Skin epidermis (tissue), 12 donors: ENCODE data around the gene KMT2D.

ENCODE experiments used
- H3K27ac ChIP-seq, 21 experiments: fragments of 200-600 bp; sonication (generic) in 11 of 21; one replicate each; pipeline ENCODE4 v1.5.0; 2020; ENCODE audit warnings: mild to moderate bottlenecking in 3 of 21, inconsistent platforms in 2 of 21, moderate library complexity in 2 of 21
- H3K4me3 ChIP-seq, 7 experiments: fragments of 200-600 bp; sonication (generic) in 2 of 7; one replicate each; pipeline ENCODE4 v1.5.0; 2020; ENCODE audit warnings: inconsistent platforms in 2 of 7, mild to moderate bottlenecking in 2 of 7, moderate library complexity in 1 of 7

The KMT2D gene

GRCh38 chr12:49060237-49061156 lies at the start of gene KMT2D:
Gene KMT2D, minus strand, starts transcription at chr12:49060794. Its CDS starts 5,470 bp downstream, at chr12:49055324.
- H3K27ac ChIP-seq: peak within 1 kb of the TSS; percentile 96 to 100 (median 99)
- H3K4me3 ChIP-seq: peak within 1 kb of the TSS; percentile 76 to 97 (median 93)

GRCh38 chr12:49109641-49110463 lies 49.3 kb upstream of the KMT2D start:
- Histone ChIP-seq H3K4me3 (peak overlapping the region; percentile 83 to 95 (median 91)), H3K27ac (peak overlapping the region; percentile 84 to 99 (median 96))

GRCh38 chr12:49108958-49109404 lies 48.4 kb upstream of the KMT2D start:
- Histone ChIP-seq H3K4me3 (peak overlapping the region in 5 of 7 experiments; percentile 90 to 95 (median 94)), H3K27ac (peak overlapping the region in 17 of 21 experiments; percentile 39 to 99 (median 96))

- Histone ChIP-seq H3K27ac (peak overlapping the region in 10 of 21 experiments; percentile 10 to 66 (median 32)), H3K4me3 (no peak overlapping the region)
These were observed 45.0 kb upstream of the KMT2D start for GRCh38 chr12:49105504-49106084.

- H3K27ac ChIP-seq: peak overlapping the region in 1 of 21 experiments; percentile 20
- no peak overlapping the region for H3K4me3 ChIP-seq
These were observed 44.2 kb upstream of the KMT2D start for GRCh38 chr12:49104822-49105221.

GRCh38 chr12:49100380-49100779 lies 39.8 kb upstream of the KMT2D start:
- Histone ChIP-seq H3K4me3 (no peak overlapping the region), H3K27ac (no peak overlapping the region)

GRCh38 chr12:49098703-49099102 lies 38.1 kb upstream of the KMT2D start:
- Histone ChIP-seq H3K27ac (no peak overlapping the region), H3K4me3 (no peak overlapping the region)

GRCh38 chr12:49098035-49098451 lies 37.4 kb upstream of the KMT2D start:
- Histone ChIP-seq H3K4me3 (no peak overlapping the region), H3K27ac (no peak overlapping the region)

GRCh38 chr12:49097381-49097780 lies 36.8 kb upstream of the KMT2D start:
- Histone ChIP-seq H3K4me3 (no peak overlapping the region), H3K27ac (no peak overlapping the region)

GRCh38 chr12:49094975-49095365 lies 34.4 kb upstream of the KMT2D start:
- H3K27ac ChIP-seq: no peak overlapping the region
- H3K4me3 ChIP-seq: no peak overlapping the region

- H3K27ac ChIP-seq: no peak within 1 kb of the TSS
- peak within 1 kb of the TSS in 4 of 7 experiments; percentile 1 to 8 (median 4) for H3K4me3 ChIP-seq
These were observed 33.8 kb upstream of the KMT2D start, which contains the start of gene DHH for GRCh38 chr12:49094160-49094974. Gene DHH, minus strand, starts transcription at chr12:49094801. Its CDS starts 289 bp downstream, at chr12:49094512.

- H3K4me3 ChIP-seq: peak overlapping the region in 3 of 7 experiments; percentile 1 to 8 (median 7)
- H3K27ac ChIP-seq: no peak overlapping the region
These were observed 33.2 kb upstream of the KMT2D start for GRCh38 chr12:49093792-49094159.

- Histone ChIP-seq H3K4me3 (no peak overlapping the region), H3K27ac (no peak overlapping the region)
These were observed 32.3 kb upstream of the KMT2D start for GRCh38 chr12:49092816-49093406.

GRCh38 chr12:49092086-49092815 lies 31.7 kb upstream of the KMT2D start:
- peak overlapping the region in 1 of 21 experiments; percentile 33 for H3K27ac ChIP-seq
- peak overlapping the region in 2 of 7 experiments; percentile 4 to 5 for H3K4me3 ChIP-seq

- no peak overlapping the region for H3K27ac ChIP-seq
- H3K4me3 ChIP-seq: peak overlapping the region in 2 of 7 experiments; percentile 4 to 5
These were observed 31.2 kb upstream of the KMT2D start for GRCh38 chr12:49091836-49092085.

- Histone ChIP-seq H3K27ac (no peak overlapping the region), H3K4me3 (no peak overlapping the region)
These were observed 30.7 kb upstream of the KMT2D start for GRCh38 chr12:49091056-49091835.
